Endometrium (tissue), 2 donors: ENCODE results near the gene ART5.

Experiments
- FAIRE-seq: peaks from 2 replicates; lab custom pipeline; 2012; peaks lifted over from hg19 to GRCh38; lab: Jason Lieb, UNC
- donor health status: control.
- donor health status: control.

ART5 gene

GRCh38 chr11:3641701-3642070, at the start of gene ART5:
Gene ART5, minus strand, starts transcription at chr11:3641992. Its CDS starts 130 bp downstream, at chr11:3641862.
- no peak for FAIRE-seq

DNA sequence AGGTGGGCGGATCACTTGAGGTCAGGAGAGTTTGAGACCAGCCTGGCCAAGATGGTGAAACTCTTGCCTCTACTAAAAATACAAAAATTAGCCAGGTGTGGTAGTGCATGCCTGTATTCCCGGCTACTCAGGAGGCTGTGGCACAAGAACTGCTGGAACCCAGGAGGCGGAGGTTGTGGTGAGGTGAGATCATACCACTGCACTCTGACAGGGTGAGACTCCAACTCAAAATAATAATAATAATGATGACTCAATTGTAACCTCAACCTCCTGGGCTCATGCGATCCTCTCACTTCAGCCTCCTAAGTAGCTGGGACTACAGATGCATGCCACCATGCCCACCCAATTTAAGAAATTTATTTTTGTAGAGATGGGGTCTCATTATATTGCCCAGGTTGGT, 45.0 kb upstream of the ART5 start:
- no peak for FAIRE-seq

DNA sequence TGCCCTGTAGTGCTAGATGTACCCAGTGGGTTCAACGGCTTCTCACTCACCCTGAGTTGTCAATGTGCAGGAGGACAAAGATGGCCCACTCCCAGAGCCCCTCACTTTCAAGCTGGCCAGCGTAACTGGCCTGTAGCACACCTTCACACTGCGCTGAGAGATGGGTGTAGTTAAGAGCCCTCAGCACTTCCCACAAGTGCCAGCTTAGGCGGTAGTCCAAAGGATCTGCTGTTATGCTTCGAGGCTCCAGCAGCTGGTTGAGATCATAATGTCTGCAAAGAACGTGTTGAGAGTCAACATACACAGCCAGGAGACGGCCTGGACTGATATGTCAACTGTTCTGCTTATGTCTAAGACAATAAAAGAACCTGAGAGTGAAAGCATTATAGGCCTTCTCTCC, 44.1 kb upstream of the ART5 start:
- no peak for FAIRE-seq

DNA sequence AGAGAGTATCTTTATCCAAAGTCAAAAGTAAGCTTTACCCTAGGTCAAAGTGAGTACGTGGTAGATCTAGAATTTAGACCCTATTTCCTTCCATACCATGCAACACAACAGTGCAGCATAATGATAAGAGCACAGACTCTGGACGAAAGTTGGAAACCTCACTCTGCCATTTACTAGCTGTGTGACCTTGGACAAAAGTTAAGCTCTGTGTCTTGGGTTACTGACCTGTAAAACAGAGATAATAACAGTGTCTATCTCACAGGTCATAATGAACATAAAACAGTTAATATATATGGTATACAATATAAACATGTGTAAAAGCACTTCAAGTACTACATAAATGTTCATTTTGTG, 43.0 kb upstream of the ART5 start:
- FAIRE-seq: no peak

DNA sequence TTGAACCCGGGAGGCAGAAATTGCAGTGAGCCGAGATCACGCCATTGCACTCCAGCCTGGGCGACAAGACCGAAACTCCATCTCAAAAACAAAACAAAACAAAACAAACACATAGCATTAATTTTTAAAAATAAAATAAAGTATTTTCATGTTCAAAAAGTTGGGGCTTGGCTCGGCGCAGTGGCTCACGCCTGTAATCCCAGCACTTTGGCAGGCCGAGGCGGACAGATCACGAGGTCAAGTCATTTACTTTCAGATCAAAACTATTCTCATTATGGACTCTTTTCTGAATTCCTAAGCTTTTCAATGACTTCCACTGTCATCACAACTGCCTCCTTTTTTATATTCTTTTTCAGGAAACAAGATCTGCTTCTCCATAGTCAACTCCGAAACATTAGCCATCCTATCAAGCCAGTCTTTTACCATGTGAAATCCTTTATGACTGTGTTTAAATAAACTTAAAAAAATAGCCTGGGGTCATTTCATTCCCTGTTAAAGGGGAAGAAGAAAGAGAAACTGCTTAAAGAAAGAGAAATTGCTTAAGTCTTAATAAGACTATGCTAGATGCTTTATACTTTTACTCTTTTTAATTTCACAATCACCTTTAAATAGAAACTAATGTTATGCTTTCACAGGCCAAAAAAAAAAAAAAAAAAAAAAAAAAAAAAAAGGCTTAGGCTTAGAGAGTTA, 42.5 kb upstream of the ART5 start:
- no peak for FAIRE-seq

DNA sequence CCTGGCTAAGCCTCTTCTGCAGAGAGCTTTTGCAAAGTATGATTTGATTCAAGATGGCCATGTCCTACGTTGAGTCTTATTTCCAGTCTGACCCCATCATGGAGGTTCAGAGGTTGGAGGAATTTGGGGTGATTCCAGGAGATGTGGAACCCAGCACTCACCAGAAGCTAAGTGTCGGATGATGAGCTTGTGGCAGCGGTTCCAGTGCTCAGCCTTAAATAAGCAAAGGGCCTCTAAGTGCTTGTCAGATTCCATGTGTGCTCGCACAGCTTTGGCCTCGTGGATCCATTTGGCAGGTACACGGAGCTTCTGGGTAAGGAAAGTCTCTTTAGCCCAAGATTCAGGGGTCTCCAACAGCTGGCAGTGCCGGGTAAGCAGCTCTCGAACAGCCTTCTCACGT, 41.2 kb upstream of the ART5 start:
- no peak for FAIRE-seq

DNA sequence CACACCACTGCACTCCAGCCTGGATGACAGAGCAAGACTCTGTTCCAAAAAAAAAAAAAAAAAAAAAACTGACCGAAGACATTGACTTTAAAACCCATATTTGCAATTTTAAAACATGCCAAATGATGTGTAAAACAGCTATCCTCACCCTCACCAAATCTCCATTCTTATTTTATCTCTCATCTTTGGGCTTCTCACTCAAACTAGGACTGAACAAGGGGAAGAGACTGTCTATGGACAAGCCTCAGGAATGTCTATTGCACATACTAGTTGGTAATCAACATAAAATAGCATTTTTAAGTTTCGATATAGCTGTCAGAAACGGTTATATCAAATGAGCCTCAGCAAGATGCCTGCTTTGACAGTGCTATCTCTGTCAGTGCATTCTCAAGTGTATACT, 37.3 kb upstream of the ART5 start:
- no peak for FAIRE-seq

DNA sequence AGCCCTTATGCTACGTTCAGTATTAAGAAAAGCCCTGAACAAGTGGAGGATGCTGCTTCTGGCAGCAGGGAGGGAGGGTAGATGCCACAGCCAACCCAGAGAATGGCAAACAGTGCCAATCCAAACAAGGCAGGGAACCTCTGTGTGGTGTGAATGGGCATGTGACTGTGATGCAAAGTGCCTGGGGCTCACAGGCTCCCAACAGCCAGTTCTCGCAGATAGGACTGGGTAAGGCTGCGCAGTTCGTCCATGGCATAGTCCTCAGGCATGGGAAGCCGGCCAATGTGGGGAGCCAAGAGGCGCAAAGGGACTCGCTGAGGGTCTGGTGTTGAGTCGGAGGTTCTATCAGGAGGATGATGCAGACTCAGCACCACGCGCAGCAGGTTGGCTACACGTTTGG, 34.2 kb upstream of the ART5 start:
- no peak for FAIRE-seq

DNA sequence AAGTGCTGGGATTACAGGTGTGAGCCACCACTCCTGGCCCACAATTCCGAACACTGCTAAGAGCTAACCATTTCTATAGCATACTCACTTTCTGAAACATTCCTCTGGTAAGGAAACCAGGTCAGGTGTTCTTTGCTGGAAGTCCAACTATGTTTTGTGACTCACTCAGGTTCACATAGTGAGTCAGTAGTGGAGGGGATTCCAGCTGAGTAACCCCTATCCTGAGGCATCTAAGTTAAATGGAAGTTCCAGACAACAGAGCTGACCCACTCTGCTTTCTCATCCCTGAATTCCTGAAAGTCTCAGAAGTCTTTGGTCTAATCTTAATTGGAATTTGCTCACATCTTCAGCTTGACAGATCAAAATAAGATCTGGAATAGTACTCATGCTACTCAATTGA, 32.4 kb upstream of the ART5 start:
- no peak for FAIRE-seq

GRCh38 chr11:3671334-3672254, 29.8 kb upstream of the ART5 start, which contains the start of gene CHRNA10:
Gene CHRNA10, minus strand, starts transcription at chr11:3671384. Its CDS starts 72 bp downstream, at chr11:3671312.
- no peak for FAIRE-seq

- FAIRE-seq: no peak
These were observed 28.0 kb upstream of the ART5 start for GRCh38 chr11:3669742-3670183.

GRCh38 chr11:3669128-3669527, 27.3 kb upstream of the ART5 start:
- FAIRE-seq: no peak

DNA sequence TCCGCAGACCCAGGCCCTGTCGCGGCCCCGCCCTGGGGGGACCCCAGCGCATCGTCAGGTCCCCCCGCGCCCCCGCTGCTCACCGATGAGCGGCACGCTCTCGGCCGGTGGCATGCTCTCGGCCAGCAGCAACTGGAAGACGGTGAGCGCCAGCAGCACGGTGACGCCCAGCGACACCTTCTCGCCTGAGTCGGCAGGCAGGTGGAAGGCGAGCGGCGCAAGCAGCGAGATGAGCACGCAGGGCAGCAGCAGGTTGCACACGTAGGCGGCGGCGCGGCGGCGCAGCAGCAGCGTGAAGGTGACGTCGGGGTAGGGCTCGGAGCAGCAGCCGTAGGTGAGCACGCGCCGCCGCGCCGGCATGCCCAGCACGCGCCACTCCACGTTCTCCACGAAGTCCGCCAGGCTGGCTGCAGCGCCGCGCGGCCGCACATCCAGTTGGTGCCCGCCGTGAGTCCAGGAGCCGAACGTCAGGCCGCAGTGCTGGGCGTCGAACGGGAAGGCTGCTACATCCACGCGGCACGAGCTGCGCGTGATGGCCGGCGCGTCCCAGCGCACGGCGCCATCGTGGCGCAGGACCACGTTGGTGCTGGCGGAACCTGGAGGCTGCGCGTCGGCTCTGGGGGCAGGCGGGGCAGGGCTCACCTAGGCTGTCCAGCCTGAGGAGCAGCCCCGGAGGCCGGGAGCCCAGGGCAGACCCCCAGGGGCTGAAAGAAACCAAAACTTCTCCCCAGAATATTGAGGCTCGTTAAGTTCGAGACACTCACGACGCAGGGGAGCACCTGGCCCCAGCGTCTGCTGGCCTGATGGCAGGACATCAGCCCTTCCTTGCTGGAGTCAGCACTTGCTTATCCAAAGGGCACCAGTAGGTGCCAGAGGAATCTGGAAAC, 25.6 kb upstream of the ART5 start:
- FAIRE-seq: no peak

DNA sequence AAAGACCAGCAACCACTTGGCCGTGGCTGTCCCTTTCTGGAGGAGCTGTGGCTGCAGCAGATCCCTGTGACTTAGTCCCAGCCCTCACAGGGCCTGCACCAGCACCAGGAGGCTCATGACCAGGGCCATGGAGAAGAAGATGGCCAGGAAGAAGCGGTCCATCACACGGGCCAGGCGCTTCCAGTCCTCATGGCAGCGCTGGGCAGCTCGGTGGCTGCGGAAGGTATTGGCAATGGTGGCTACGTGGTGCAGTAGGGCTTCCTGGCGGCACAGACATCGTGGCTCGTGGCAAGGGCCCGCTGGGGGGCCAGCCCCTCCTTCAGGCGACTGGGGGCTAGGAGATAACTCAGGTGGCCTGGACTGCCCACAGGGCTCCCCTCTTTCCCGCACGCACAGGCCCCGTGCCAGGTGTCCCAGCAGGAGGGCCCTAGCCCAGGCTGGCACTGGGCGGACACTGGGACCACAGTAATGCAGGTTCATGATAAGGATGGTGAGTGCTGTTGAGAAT, 24.3 kb upstream of the ART5 start:
- FAIRE-seq: no peak

- FAIRE-seq: no peak
These were observed 23.7 kb upstream of the ART5 start for GRCh38 chr11:3665336-3666022.

- FAIRE-seq: no peak
These were observed 22.3 kb upstream of the ART5 start for GRCh38 chr11:3664032-3664630.

DNA sequence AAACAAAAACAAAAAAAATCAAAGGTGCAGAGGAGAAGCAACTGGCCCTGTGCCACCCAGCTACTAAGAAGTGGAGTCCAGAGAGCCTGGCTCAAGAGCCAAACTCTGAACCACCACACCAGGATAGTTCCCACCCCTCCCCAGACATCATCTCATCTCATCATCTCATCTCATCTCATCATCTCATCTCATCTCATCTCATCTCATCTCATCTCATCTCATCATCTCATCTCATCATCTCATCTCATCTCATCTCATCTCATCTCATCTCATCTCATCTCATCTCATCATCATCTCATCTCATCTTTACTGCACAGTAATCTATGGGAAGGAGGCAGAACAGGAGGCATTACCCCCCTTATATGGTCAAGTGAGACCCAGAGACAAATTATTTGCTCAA, 21.1 kb upstream of the ART5 start:
- no peak for FAIRE-seq

GRCh38 chr11:3660960-3661359, 19.2 kb upstream of the ART5 start:
- FAIRE-seq: no peak

GRCh38 chr11:3659595-3660515, 18.1 kb upstream of the ART5 start:
- FAIRE-seq: no peak

DNA sequence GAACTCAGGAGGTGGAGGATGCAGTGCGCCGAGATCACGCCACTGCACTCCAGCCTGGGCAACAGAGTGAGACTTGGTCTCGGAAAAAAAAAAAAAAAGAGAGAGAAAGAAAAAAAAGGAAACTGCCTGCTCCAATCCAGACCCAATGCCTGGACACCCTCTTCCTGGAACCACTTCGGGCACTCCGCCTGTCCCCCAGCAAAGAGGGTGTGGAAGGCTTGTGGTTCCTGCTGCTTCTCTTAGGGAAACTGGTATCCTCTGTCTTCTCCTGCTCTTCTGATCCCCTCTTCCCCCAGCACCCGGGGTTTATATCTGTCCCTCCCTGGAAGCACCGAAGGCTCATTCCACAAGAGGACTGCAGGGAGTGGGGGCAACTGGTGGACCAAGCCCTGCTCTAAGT, 16.5 kb upstream of the ART5 start:
- FAIRE-seq: no peak
